ENCODE data around the gene RUFY1. TPM values are rescaled to one million over a fixed set of nuclear protein-coding genes. Genes with fewer than 3 reads are reported as not detected.
"Not testable (repeated sequence)": the region's sequence is repeated elsewhere in the genome, so short reads cannot be mapped to it uniquely, and the experiment has no call there.

The RUFY1 gene
- polyA plus RNA-seq, 1 donor from 2014 or later, result 31.3 TPM

GRCh38 chr5:179658179-179658856 lies 108.0 kb downstream of the RUFY1 start:
- peak overlapping the region; percentile 61 for H3K4me2 ChIP-seq (ENCODE audit: low read length)
- peak overlapping the region; percentile 63 for H3K9ac ChIP-seq (ENCODE audit: low read length)
- peak; percentile 9 for TF ChIP-seq POLR2AphosphoS5 (IDR thresholded peaks at IDR 0.05)
- not testable (repeated sequence) for H3K27me3 ChIP-seq (ENCODE audit: insufficient read depth, low read depth, low read length); H3K9me2 ChIP-seq (ENCODE audit: insufficient read depth, low read length); H3F3A ChIP-seq (ENCODE audit: insufficient read depth, low read length, poor library complexity, severe bottlenecking); H3K36me3 ChIP-seq (ENCODE audit: insufficient read depth, low read length); H3K79me2 ChIP-seq (replicated peaks; ENCODE audit: insufficient read depth, low read length); H3K9me3 ChIP-seq (ENCODE audit: low read length); H4K20me1 ChIP-seq (ENCODE audit: insufficient read depth)
- peak overlapping the region; percentile 14 for H2AFZ ChIP-seq (ENCODE audit: low read depth, low read length)
- H3K27ac ChIP-seq (ENCODE audit: low read length), result peak overlapping the region; percentile 70
- peak overlapping the region; percentile 68 for H3K4me3 ChIP-seq (ENCODE audit: low read length)

Small RNAs within 50 kb of the gene (small RNA-seq; reads per million reads assigned to genes)
- gene AC136628.3 (0 reads per million in 3 experiments), gene RF00017 (0 reads per million in 3 experiments)

Other genes with a start within 250 kb of the RUFY1 start
- gene ADAMTS2, start 205.1 kb upstream of the RUFY1 start, polyA plus RNA-seq, result 0.32 and 0.61 TPM in 2 replicates
- 982 and 1,058 TPM in 2 replicates for gene HNRNPH1, start 73.1 kb downstream of the RUFY1 start, polyA plus RNA-seq
- 0.90 TPM in 1 of 2 replicates, not detected in the other for gene CBY3, start 130.5 kb downstream of the RUFY1 start, polyA plus RNA-seq
- 227 and 232 TPM in 2 replicates for gene CANX, start 148.4 kb downstream of the RUFY1 start, polyA plus RNA-seq
- gene MAML1, start 182.3 kb downstream of the RUFY1 start, polyA plus RNA-seq, result 6.8 and 8.4 TPM in 2 replicates
- 5.9 TPM in 1 of 2 replicates, not detected in the other for gene LTC4S, start 243.4 kb downstream of the RUFY1 start, polyA plus RNA-seq

Measured in neural cell (in vitro differentiated cells).